GM18499 (cell line): Measurements from ENCODE around the gene IPMK.
"Not testable (repeated sequence)": the region's sequence is repeated elsewhere in the genome, so short reads cannot be mapped to it uniquely, and the experiment has no call there.

Source experiments
- ATAC-seq: cut with Tn5 transposase; IDR thresholded peaks from one replicate; pipeline ENCODE4 v1.9.1; 2021; ENCODE audit warnings: moderate number of reproducible peaks; ENCODE audit not compliant: insufficient read depth, unreplicated experiment

The IPMK gene

DNA sequence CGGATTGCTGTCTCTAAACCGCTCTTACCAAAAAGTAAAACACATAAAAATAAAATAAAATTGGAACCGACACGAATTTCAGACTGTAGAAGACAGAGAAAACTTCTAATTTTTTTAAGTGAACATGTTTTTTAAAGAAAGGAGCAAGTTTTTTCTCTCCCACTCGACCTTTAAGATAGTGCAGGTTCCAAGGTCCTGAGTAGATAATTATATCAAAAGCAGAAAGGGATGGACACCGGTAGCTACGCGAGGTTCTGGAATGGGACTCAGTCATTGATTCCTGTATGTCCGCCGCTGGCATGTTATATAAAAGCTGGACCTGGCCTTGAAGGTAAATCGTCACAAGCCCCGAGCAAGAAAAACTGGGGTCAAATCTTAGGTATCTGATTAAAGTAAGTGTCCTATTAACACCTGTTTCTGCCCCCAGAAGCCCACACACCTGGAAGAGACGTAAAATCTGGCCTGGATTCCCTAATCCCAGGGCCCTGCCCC is 806 bp upstream of the IPMK start:
- no peak for ATAC-seq

DNA sequence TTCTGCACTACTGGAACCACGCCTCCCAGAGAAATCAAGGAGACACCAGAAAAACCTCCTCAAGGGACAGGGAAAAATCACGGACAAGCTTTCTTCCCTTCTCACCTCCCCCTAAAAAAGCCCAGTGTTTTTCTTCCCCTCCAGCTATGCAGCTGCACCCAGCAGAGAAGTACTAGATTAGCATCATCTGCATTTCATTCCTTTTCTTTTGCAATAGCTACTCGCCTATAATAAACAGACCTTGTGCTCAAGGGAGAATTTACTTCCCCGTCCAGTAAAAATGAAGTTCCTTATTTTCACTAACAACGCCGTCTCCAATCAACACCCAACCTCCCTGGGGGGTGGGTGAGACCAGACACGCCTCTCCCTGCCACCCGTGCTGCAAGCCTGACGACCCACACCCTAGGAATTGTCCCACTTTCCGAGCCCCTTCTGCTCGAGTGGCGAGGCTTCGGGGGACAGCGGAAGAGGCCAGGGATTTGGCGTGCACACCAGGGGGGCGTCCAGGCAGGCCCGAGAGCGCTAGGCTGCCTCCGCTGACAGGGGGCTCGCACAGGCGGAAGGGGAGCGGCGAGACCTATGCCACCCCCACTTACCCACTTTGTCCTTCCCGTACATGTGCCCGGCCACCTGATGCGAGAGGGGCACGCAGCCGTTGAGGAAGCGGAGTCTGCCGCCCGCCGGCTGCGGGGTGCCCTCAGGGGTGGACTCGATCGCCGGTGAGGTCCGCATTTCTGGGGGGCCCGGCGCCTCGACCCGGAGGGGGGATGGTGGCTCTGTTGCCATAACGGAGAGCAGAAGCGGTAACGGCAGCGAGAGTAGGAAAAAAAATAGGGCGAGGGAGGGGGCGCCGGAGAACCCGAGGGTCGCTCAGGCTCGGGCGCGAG is 625 bp downstream of the IPMK start:
- no peak for ATAC-seq

DNA sequence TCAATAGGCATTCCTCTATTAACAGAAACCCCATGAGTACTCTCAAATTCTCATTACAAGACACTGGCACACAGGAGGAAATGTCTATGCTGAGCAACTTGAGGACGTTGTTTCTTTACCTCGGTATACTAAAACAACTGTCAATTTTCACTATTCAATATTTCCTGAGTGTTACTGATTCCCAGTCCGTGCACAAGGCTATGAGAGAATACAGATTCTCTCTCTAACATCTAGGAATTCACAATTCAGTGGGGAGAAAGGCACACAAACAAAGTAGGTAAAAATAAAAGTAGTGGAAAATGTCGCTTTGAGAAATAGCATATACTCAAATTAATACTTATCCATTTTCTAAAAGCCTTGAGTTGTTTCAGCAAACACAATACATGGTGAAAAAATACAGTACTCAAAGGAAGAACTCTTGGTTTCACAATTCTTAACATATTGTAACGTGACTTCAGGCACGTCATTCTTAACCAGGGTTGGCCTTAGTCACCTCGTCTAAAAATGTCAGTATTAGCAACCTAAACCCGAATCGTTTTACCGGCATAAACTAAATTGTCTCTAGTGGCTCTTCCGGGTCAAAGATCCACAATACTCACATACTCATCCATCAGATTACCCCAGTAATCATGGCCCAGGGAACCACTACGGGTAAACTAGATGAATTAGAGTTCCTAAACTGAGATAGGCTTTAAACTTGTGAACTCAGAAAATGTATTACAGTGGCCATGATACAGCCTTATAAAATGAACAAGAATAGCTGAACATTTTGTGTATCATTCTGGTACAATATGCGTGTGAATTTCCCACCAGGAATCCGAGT is 1.5 kb downstream of the IPMK start:
- peak; percentile 31 for ATAC-seq

DNA sequence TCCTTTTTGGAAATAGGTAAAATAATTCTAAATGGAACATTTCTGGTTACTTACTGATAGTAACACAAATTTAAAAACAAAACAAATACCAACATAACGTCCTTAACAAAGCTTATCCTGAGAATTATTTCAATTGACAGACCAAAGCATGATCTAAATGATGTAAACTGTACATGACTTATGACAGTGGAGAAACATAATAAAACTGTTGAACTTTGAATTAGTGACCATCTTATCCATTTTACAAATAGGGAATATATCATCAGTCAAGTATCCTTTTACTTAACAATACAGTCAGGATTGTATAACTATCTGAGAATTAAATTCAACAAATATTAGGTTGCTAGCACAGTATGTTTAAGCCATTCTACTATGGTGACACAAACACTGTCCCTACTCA is 2.4 kb downstream of the IPMK start:
- no peak for ATAC-seq

DNA sequence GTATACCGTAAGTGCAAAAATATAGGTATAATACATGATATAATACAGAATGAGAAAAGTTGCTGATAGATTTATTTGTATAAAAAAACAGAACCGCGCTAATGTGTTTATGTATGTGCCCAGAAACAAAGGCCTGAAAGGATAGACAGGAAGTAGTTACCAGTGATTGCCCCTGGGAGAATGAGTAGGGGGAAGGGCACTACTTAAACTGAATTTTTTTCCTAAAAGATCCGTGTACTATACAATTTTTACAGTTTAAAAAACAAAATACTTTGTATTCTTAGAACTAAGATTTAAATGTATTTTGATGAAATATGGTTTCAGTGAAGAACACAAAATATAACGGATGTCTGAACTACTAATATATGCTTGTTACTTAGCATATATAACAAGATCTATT is 2.9 kb downstream of the IPMK start:
- ATAC-seq = no peak

DNA sequence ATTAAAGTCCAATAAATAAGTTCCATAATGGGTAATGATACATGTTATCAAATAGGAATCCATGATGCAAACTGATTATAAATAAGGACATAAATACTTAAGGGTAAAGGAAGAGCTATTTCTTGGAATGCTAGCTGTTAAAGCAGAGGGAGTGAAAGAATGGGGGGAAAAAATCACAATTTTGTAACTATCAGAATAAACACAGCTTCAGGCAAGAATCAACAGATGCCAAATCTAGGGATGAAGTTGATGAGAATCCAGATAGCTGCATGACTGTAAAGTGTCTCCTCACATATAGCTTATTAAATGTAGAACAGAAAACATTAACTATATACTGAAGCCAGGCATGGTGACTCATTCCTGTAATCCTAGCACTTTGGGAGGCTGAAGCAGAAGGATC is 4.9 kb downstream of the IPMK start:
- ATAC-seq = no peak

DNA sequence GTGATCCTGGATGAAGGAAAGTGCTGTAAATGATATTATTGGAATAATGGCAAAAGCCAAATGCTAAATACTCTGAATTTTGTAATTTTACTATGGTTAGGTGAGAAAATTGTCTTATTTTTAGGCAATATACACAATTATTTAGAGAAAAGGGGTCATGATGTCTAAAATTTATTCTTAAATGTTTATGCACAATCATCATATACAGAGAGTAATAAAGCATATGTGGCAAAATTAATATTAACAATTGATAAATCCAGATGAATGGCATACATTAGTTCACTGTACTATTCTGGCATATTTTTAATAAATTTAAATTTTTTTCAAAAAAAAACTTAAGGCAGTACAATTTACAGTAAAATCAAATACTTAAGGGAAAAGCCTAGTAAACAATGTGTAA is 7.4 kb downstream of the IPMK start:
- no peak for ATAC-seq

DNA sequence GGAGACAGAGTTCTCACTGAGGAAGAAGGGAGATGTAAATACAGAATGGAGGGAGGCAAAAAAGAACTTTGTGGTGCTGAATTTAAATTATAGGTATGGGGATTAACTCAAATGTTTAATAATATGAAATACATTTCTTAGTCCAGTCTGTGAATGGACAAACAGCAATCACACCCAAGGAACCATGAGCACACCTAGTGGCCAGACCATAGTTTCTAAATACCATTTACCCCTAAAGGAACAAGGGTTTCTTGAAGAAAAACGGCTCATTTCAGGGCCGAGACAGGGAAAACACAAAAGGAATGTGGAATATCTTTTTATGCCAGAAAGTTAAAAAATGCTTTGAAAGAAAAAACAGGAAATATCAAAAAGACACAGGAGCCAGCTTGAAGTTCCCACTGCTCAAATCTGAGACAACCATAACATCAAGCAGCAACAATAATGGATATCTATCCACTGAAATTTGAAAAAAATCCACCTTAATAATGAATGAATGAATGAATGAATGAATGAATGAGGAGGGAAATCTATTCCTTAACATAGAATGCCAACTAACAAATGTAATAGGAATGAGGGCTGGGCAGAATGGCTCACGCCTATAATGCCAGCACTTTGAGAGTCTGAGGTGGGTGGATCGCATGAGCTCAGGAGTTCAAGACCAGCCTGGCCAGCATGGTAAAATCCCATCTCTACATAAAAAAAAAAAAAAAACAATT is 8.6 kb downstream of the IPMK start:
- no peak for ATAC-seq

DNA sequence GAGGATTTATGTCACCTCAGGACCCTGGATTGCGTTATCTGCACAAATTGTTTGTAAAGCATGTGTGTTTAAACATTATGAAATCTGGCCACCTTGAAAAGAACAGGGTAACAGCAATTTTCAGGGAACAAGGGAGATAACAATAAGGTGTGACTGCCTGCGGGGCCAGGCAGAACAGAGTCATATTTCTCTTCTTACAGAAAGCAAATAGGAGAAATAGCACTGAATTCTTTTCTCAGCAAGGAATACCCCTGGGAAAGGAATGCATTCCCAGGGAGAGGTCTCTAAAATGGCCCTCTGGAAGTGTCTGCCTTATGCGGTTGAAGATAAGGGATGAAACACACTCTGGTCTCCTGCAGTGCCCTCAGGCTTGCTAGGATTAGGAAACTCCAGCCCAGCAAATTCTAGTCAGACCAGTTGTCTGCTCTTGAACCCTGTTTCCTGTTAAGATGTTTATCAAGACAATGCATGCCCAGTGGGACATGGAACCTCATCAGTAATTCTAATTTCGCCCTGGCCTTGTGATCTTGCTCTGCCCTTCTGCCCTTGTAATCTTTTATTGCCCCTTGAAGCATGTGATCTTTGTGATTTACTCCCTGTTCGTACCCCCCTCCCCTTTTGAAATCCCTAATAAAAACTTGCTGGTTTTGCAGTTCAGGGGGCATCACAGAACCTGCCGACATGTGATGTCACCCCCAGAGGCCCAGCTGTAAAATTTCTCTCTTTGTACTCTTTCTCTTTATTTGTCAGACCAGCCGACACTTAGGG is 11.5 kb downstream of the IPMK start:
- not testable (repeated sequence) for ATAC-seq

DNA sequence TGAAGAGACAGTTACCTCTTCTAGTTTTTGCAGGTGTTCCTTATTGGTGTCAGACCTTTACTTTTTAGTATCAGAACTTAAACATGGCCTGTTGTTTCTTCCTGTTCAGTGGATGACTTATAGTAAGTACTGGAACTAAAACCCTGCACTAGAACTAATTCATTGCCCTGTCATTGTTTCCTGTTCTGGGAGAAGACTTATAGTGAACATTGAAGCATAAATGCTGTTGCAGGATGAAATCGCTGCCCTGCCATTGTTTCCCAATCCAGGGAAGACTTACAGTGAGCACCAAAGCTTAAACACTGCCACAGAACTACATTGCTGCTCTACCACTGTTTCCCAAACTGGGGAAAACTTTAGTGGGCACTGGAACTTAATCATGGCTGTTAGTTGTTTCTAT is 13.1 kb downstream of the IPMK start:
- no peak for ATAC-seq

DNA sequence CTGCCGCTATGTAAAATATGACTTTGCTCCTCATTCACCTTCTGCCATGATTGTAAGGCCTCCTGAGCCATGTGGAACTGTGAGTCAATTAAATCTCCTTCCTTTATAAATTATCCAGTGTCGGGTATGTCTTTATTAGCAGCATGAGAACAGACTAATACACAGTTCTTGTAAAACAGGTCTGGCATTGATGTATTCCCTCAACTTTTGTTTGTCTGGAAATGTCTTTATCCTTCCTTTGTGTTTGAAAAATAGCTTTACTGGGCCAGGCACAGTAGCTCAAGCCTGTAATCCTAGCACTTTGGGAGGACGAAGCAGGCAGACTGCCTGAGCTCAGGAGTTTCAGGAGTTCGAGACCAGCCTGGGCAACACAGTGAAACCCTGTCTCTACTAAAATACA is 14.5 kb downstream of the IPMK start:
- ATAC-seq = no peak

DNA sequence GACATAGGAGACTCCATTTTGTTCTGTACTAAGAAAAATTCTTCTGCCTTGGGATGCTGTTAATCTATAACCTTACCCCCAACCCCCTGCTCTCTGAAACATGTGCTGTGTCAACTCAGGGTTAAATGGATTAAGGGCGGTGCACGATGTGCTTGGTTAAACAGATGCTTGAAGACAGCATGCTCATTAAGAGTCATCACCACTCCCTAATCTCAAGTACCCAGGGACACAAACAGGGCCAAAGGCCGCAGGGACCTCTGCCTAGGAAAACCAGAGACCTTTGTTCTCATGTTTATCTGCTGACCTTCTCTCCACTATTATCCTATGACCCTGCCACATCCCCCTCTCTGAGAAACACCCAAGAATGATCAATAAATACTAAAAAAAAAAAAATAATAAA is 23.0 kb downstream of the IPMK start:
- ATAC-seq = not testable (repeated sequence)

DNA sequence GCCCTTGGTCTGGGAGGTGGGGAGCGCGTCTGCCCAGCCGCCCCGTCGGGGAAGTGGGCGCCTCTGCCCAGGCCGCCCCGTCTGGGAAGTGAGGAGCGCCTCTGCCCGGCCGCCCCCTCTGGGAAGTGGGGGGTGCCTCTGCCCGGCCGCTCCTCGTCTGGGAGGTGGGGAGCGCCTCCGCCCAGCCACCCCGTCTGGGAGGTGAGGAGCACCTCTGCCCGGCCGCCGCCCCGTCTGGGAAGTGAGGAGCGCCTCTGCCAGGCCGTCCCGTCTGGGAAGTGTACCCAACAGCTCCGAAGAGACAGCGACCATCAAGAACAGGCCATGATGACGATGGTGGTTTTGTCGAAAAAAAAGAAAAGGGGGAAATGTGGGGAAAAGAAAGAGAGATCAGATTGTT is 23.5 kb downstream of the IPMK start:
- not testable (repeated sequence) for ATAC-seq

DNA sequence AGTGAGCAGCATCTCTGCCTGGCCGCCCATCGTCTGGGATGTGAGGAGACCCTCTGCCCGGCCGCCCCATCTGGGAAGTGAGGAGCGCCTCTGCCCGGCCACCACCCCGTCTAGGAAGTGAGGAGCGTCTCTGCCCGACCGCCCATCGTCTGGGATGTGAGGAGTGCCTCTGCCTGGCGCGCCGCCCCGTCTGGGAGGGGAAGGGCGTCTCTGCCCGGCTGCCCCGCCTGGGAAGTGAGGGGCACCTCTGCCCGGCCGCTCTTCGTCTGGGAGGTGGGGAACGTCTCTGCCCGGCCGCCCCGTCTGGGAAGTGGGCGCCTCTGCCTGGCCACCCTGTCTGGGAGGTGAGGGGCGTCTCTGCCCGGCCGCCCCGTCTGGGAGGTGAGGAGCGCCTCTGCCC is 23.9 kb downstream of the IPMK start:
- ATAC-seq = not testable (repeated sequence)

DNA sequence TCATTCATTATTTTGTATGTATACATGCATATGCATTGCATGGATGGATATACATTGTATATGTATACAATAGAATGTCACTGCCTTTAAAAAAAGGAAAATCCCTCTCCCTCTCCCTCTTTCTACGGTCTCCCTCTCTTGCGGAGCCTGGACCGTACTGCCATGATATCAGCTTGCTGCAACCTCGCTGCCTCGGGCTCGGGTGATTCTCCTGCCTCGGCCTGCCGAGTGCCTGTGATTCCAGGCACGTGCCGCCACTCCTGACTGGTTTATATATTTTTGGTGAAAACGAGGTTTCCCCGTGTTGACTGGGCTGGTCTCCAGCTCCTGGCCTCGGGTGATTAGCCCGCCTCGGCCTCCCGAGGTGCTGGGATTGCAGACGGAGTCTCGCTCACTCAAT is 24.4 kb downstream of the IPMK start:
- no peak for ATAC-seq

DNA sequence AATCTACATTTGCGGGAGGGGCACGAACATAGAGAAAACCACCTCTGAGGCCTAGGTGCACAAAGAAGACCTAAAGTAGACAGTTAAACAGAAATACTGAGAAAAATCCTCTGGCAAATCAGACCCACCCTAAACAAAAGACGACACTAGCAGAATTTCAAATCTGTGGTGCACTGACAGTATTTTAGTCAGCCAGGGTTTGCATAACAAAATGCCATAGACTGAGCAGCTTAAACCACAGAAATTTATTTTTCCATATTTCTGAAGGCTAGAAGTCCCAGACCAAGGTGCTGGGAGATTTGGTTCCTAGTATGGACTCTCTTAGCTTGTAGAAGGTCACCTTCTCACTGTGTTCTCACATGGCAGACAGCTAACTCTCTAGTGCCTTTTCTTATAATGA is 26.3 kb downstream of the IPMK start:
- no peak for ATAC-seq

DNA sequence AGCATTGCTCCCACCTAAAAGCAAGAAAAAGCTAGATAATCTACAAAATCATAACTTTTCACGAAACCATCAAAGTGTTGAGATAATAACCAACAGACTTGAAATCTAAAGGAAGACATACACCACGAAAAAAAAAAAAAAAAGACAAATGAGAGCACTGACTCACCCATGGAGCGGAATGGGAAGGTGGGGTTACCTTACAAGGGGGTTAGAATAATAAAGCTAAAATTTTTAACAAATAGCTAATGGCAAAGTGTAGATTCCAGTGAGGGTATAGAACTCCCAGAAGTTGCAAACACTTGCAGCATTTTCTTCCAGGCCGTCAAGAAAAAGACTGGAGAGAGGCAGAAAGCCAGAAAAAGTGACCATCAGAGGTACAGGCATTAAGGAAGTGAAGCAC is 27.2 kb downstream of the IPMK start:
- ATAC-seq = no peak

DNA sequence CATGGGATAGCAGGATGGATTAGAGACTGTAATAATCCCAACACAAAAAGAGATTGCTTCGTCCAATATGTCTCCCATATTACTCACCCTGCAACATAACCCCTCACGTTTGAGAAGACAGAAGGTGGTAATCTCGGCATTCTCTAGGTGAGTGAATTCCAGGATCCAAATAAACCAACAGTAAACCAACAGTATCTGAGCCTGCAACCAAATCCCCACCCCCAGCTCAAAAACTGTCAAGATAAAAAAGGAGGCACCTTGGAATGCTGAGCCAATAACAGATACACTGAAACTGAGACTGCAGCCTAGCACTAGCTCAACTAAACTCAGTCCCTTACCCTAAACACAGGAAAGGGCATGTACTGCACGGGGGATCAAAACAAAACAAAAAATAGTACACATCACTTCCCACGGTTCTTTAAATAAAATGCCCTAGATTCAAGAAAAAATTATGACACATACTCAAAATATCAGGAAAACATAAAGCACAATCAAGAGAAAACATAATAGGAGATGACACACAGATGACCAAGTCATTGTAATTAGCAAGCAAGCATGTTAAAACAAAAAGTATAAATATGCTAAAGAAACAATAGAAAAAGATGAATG is 28.0 kb downstream of the IPMK start:
- no peak for ATAC-seq

DNA sequence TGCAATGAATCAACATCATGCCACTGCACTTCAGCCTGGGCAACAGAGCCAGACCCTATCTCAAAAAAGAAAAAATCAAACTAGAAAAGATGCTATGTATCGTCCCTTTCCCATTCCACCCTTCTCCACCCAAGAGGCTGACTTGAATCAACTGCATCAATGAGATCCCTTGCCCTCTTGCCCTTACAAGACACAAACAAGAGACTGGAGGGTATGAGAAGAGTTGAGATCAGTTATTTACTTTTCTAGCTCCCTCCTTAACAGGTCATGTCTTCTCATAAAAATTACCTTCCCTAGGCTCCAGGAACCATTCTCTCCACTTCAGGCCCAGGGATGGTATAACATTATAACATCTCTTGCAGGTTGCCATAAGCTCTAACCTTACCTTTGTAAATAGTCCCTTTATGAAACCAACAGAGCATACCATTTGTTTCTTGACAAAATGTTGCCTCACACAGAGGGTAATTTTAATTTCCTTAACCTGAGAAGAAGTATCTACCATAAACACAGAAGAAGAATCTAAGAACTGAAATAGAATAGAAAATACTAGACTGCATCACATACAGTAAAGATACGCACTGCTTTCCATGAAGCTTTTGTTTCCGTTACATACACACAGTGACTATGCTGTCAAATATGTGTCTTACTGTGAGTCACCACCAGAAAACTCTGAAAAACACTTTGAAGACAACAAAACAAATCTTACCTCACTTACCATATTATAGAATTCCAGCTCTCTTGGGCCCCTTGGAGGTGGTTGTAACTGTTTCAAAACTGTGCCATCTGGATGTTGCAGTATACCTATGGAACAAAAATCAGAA is 30.5 kb downstream of the IPMK start:
- ATAC-seq = no peak
